NOMO-1 treated with DMSO at 0.1 percent for 48 hours (cell line): Measurements from ENCODE around the gene MAGI2.

Experiments
- DNase-seq: peaks from one replicate; lab custom pipeline; 2025; ENCODE audit not compliant: unreplicated experiment; lab: John Stamatoyannopoulos, UW

MAGI2 gene

GRCh38 chr7:78967046-78967445 is 486.4 kb downstream of the MAGI2 start:
- no peak for DNase-seq

GRCh38 chr7:78959477-78959876 is 494.0 kb downstream of the MAGI2 start:
- no peak for DNase-seq

DNA sequence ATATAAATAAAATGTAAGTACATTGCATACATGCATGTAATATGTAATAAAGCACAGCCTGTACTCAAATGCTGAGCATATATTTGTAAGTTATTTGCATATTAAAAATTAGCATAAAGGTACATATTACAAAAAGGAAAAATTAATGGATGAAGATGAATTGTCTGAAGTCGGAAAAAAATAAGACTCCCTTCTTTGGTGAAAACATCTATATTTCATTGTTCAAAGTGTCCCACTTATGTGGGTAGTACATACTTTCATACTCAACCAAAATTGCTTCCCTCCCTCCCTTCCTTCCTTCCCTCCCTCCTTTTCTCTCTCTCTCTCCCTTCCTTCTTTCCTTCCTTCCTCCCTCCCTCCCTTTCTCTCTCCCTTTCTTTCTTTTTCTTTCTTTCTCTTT is 498.1 kb downstream of the MAGI2 start:
- no peak for DNase-seq

GRCh38 chr7:78953726-78954363 is 499.6 kb downstream of the MAGI2 start:
- no peak for DNase-seq

DNA sequence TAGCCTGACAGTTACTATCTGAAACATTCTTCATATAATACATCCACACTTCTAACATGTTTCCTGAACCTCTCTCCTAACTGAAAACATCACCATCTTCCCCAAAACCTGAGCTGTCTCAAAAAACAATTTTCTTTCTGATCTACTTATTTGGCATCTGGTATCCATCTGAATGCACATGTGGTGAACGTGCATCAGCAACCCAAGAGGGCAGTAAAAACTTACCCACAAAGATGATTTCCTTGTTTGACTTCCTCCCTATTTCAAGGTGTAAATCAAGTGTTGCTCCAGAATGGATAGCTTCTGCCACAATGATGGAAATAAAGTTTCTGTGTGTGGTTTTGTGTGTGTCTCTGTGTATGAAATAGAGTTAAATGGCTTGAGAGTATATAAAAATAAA is 500.4 kb downstream of the MAGI2 start:
- DNase-seq: no peak

DNA sequence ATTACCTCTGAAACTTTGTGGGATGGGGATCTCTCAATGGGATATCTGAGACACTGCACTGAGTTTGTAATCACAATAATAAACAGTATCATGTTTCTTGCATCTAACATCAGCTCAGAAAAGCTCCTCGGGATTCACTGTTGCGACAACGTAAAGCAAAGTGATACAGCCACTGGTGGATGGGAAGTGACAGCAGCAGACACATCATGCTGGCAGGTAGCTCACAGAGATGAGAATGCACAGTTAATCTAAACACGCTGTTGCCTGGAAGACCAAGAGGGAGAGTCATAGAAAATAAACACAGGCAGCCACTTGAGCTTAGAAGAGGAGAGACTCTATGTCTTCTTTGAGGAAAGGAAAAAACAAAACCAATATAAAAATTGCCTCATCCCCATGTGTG is 513.8 kb downstream of the MAGI2 start:
- no peak for DNase-seq

GRCh38 chr7:78924581-78924980 is 528.9 kb downstream of the MAGI2 start:
- DNase-seq: no peak

GRCh38 chr7:78912781-78913180 is 540.7 kb downstream of the MAGI2 start:
- no peak for DNase-seq

DNA sequence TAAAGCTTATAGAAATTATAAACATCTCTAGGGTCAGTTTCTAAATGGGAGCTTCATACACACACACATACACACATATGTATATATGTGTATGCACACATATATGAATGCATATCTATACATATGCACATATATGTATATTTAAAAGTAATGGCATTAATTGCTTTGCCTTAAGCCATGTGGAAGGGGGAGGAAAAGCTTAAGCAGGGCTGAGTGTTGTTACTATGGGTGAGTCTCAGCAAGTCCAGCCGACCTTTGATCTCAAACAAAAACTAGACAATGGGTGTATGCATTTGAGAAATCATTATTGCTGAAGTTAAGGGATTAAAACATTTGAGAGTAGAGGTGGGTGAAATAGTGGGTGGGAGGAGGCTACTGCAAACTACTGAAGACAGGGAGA is 546.7 kb downstream of the MAGI2 start:
- DNase-seq: no peak

GRCh38 chr7:78905436-78905835 is 548.0 kb downstream of the MAGI2 start:
- DNase-seq: no peak

DNA sequence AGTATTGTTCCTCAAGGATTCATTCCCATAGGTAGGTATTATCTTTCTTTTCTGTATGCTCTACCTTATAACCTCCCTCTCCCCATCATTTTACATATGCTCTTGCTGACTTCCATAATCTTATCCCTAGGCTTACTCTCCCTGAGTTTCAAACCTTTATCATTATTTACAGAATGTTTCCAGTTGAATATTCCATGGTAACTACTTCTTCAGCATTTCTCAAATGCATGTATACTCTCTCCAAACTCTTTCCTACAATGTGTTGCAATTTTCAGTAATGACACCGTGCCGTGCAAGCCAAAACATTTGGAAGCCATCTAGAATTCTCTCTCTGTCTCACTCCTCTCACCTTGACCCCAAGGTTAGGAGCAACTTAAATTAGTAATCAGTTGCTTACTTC is 548.5 kb downstream of the MAGI2 start:
- no peak for DNase-seq

GRCh38 chr7:78901566-78901965 is 551.9 kb downstream of the MAGI2 start:
- no peak for DNase-seq

DNA sequence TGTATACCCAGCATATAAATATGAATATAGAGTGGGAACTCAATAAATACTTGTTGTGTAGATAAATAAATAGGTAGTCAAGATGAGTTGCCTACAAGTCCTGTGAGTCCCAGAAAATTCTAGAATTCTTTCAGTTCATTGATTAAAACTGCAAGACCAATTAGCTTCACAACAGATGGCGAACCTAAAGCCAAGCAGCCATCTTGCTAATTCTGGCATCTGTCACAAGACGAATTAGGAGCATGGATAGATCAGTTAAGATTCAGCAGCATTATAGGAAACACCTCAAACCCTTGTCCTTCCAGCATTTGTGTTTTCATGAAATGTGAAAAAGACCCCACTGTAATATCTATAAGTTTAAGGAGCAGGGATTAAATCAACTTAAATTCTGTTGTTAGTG is 552.7 kb downstream of the MAGI2 start:
- DNase-seq: no peak

DNA sequence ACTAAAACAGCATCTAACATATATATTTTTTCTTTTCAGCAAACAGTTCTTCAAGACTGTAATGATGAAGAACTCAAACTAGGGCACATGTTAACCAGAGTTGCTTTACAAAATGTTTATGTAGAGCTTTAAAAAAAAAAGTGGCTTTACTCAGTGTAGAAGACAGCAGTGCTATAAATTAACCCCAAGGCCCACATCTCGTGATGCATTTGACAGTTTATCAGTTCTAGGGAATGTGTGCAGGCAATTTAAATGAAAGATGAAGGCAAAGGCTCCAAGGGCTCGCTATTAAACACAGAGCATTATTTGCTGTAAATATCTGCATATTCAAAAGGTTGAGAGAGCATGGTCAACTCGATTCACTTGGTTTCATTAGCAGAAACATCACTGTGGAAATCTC is 558.1 kb downstream of the MAGI2 start:
- no peak for DNase-seq

- no peak for DNase-seq
Observed at GRCh38 chr7:78879206-78879605, 574.3 kb downstream of the MAGI2 start.

GRCh38 chr7:78873117-78873516 is 580.4 kb downstream of the MAGI2 start:
- no peak for DNase-seq

GRCh38 chr7:78864339-78864738 is 589.1 kb downstream of the MAGI2 start:
- DNase-seq: no peak

DNA sequence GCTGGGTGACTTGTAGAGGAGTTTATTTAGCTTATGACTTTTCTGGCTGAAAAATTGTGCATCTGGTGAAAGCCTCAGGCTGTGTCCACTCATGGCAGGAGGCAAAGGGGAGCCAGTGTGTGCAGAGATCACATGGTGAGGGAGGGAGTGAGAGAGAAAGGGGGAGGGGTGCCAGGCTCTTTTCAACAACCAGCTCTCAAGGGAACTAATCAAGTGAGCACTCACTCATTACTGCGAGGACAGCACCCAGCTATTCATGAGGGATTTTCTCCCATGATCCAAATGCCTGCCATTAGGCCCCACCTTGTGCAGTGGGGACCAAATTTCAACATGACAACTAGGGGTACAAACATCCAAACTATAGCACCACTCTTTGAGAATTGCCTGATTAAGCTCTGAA is 590.2 kb downstream of the MAGI2 start:
- no peak for DNase-seq

GRCh38 chr7:78862411-78862900 is 591.0 kb downstream of the MAGI2 start:
- DNase-seq: no peak

GRCh38 chr7:78852951-78853350 is 600.5 kb downstream of the MAGI2 start:
- DNase-seq: no peak

- DNase-seq: no peak
Observed at GRCh38 chr7:78850093-78850740, 603.2 kb downstream of the MAGI2 start.

GRCh38 chr7:78845155-78845554 is 608.3 kb downstream of the MAGI2 start:
- DNase-seq: no peak

DNA sequence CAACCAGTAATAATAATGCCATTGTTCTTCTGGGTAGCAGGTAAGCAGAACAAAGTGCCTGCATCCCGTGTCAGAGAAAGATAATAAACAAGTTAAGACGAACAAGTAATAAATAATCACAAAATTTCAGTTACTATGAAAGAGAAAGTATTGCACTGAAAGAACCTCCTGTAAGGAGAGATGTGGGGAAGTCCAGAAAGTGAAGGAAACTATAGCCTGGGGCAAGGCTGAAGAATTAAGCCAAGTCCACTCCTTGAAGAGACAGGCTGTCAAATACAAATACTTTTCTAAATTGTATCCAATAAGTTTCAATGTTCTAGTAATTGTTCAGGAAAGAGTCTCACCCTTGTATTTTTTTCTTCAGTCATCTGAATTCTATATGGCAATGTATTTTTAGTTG is 611.4 kb downstream of the MAGI2 start:
- no peak for DNase-seq
